ENCODE measurements around the gene SLC8A1. TPM values are rescaled to one million over a fixed set of nuclear protein-coding genes. Genes with fewer than 3 reads are reported as not detected.

The SLC8A1 gene
- total RNA-seq, 1 donor from 2014 or later, result 34.8 TPM

DNA sequence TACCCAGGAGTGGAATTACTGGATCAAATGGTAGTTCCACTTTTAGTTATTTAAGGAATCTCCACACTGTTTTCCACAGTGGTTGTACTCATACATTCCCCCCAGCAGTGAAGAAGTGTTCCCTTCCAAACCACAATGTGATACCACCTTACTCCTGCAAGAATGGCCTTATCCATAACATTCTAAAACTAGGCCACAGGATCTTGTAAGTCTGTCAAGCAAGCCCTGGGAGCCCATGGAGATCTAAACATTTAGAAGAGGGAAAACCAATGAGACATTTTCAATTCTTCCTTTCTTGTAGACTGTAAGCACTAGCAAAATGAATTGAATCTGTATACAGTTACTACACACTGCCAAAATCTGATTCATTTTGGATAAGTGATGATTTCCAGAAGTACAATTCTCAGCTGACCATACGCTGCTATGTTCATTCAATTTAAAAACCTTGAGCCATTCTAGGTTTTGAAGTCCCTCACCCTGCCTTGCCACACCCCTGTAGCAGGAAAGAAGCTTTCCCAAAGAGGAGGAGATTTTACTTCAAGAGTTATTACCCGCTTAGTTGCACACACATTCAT, 149.1 kb downstream of the SLC8A1 start:
- no peaks in the 10 kb centered on the region for H3K9me3 ChIP-seq (ENCODE audit: insufficient read depth, low read depth, low read length)
- TF ChIP-seq, protein P1, sequence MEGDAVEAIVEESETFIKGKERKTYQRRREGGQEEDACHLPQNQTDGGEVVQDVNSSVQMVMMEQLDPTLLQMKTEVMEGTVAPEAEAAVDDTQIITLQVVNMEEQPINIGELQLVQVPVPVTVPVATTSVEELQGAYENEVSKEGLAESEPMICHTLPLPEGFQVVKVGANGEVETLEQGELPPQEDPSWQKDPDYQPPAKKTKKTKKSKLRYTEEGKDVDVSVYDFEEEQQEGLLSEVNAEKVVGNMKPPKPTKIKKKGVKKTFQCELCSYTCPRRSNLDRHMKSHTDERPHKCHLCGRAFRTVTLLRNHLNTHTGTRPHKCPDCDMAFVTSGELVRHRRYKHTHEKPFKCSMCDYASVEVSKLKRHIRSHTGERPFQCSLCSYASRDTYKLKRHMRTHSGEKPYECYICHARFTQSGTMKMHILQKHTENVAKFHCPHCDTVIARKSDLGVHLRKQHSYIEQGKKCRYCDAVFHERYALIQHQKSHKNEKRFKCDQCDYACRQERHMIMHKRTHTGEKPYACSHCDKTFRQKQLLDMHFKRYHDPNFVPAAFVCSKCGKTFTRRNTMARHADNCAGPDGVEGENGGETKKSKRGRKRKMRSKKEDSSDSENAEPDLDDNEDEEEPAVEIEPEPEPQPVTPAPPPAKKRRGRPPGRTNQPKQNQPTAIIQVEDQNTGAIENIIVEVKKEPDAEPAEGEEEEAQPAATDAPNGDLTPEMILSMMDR (IDR thresholded peaks at IDR 0.05; ENCODE audit: insufficient read depth, low read depth, low read length), result no peak
- no peak for TF ChIP-seq EZH2 (IDR thresholded peaks at IDR 0.05; ENCODE audit: insufficient read depth, low read length)
- no peaks in the 10 kb centered on the region for H3K36me3 ChIP-seq (ENCODE audit: insufficient read depth, low read length)
- no peak overlapping the region for H3K27ac ChIP-seq (ENCODE audit: low read depth, low read length)
- FAIRE-seq, result peak; percentile 13
- H3K79me2 ChIP-seq (ENCODE audit: insufficient read depth, low read length), result no peaks in the 10 kb centered on the region
- H3K4me3 Mint-ChIP-seq (ENCODE audit: unreplicated experiment), result no peak overlapping the region
- H3K9ac ChIP-seq (ENCODE audit: low read length), result no peak overlapping the region
- H3K4me1 Mint-ChIP-seq (ENCODE audit: low read depth, unreplicated experiment), result peaks cover 31% of the 10 kb centered on the region
- no peaks in the 10 kb centered on the region for H3K36me3 Mint-ChIP-seq (ENCODE audit: low read depth, unreplicated experiment)
- H3K4me1 ChIP-seq (ENCODE audit: insufficient read depth, low read length), result no peaks in the 10 kb centered on the region
- no peaks in the 10 kb centered on the region for H4K20me1 ChIP-seq (ENCODE audit: insufficient read depth, low read length)
- no peak overlapping the region for H3K4me3 ChIP-seq (ENCODE audit: insufficient read depth, low read depth, low read length)
- H3K27me3 ChIP-seq (ENCODE audit: insufficient read depth, low read length), result no peaks in the 10 kb centered on the region
- H3K27me3 Mint-ChIP-seq (ENCODE audit: low read depth, unreplicated experiment), result no peaks in the 10 kb centered on the region
- no peak overlapping the region for H2AFZ ChIP-seq (ENCODE audit: low read depth, low read length)
- H3K9me3 Mint-ChIP-seq (ENCODE audit: unreplicated experiment), result no peaks in the 10 kb centered on the region
- peak overlapping the region; percentile 69 for H3K27ac Mint-ChIP-seq (ENCODE audit: unreplicated experiment)
- H3K4me2 ChIP-seq (ENCODE audit: low read length), result no peak overlapping the region
- peak; percentile 70 for DNase-seq (ENCODE audit: low read depth)

DNA sequence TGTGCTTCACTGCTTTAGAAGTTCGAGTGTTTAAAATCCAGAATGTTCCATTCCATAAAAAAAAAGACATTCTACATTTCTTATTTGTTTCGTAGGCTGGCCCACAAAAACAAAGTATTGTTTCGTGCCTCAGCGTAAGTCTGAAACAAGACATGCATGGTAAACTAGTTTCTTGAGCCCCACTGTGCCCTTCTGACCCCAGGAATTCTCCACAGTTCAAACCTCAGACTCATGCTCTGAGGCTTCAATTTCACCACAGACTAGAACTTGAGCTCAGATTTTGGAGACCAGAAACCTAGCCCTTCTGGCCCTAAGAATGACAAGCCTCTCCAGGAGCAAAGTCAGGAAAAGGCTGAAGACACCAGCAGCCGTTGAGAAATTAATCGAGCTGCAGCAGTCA, 151.5 kb downstream of the SLC8A1 start:
- TF ChIP-seq, protein P1 (IDR thresholded peaks at IDR 0.05; ENCODE audit: insufficient read depth, low read depth, low read length), result no peak
- Histone ChIP-seq H3K4me3 (ENCODE audit: insufficient read depth, low read depth, low read length) (no peak overlapping the region), H3K27me3 (ENCODE audit: insufficient read depth, low read length) (no peaks in the 10 kb centered on the region), H3K36me3 (ENCODE audit: insufficient read depth, low read length) (no peaks in the 10 kb centered on the region), H3K4me1 (ENCODE audit: insufficient read depth, low read length) (no peaks in the 10 kb centered on the region), H3K27ac (ENCODE audit: low read depth, low read length) (no peak overlapping the region), H3K79me2 (ENCODE audit: insufficient read depth, low read length) (no peaks in the 10 kb centered on the region), H3K9me3 (ENCODE audit: insufficient read depth, low read depth, low read length) (no peaks in the 10 kb centered on the region), H2AFZ (ENCODE audit: low read depth, low read length) (no peak overlapping the region), H4K20me1 (ENCODE audit: insufficient read depth, low read length) (no peaks in the 10 kb centered on the region), H3K4me2 (ENCODE audit: low read length) (no peak overlapping the region), H3K9ac (ENCODE audit: low read length) (no peak overlapping the region)
- H3K27me3 Mint-ChIP-seq (ENCODE audit: low read depth, unreplicated experiment), result no peaks in the 10 kb centered on the region
- no peaks in the 10 kb centered on the region for H3K36me3 Mint-ChIP-seq (ENCODE audit: low read depth, unreplicated experiment)
- H3K4me1 Mint-ChIP-seq (ENCODE audit: low read depth, unreplicated experiment), result peaks cover 31% of the 10 kb centered on the region
- H3K9me3 Mint-ChIP-seq (ENCODE audit: unreplicated experiment), result no peaks in the 10 kb centered on the region
- FAIRE-seq, result no peak
- H3K4me3 Mint-ChIP-seq (ENCODE audit: unreplicated experiment), result no peak overlapping the region
- no peak for DNase-seq (ENCODE audit: low read depth)
- no peak overlapping the region for H3K27ac Mint-ChIP-seq (ENCODE audit: unreplicated experiment)

DNA sequence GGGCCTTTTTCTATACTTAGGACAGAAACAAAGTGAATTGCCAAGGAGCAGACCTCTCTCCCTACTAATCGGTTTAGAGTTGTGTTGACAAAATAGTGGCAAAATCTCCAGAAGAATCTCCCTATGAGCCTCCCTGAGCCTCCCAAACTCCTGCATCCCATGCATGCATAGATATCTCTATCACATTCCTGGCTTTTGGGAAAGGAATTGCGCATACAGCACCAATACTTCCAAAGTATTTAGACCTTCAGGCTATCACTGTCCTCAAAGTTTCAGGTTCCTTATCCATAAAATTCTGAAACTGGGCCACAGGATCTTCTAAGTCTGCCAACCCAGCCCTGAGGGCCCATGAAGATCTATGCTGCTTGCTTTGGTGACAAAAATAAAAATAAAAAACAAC, 152.1 kb downstream of the SLC8A1 start:
- Histone ChIP-seq H3K9ac (ENCODE audit: low read length) (no peak overlapping the region), H3K9me3 (ENCODE audit: insufficient read depth, low read depth, low read length) (no peaks in the 10 kb centered on the region), H3K4me2 (ENCODE audit: low read length) (no peak overlapping the region), H3K4me1 (ENCODE audit: insufficient read depth, low read length) (no peaks in the 10 kb centered on the region), H3K27me3 (ENCODE audit: insufficient read depth, low read length) (no peaks in the 10 kb centered on the region), H3K4me3 (ENCODE audit: insufficient read depth, low read depth, low read length) (no peak overlapping the region), H3K36me3 (ENCODE audit: insufficient read depth, low read length) (no peaks in the 10 kb centered on the region), H4K20me1 (ENCODE audit: insufficient read depth, low read length) (no peaks in the 10 kb centered on the region), H3K27ac (ENCODE audit: low read depth, low read length) (no peak overlapping the region), H3K79me2 (ENCODE audit: insufficient read depth, low read length) (no peaks in the 10 kb centered on the region), H2AFZ (ENCODE audit: low read depth, low read length) (no peak overlapping the region)
- peaks cover 31% of the 10 kb centered on the region for H3K4me1 Mint-ChIP-seq (ENCODE audit: low read depth, unreplicated experiment)
- H3K4me3 Mint-ChIP-seq (ENCODE audit: unreplicated experiment), result no peak overlapping the region
- H3K36me3 Mint-ChIP-seq (ENCODE audit: low read depth, unreplicated experiment), result no peaks in the 10 kb centered on the region
- no peak overlapping the region for H3K27ac Mint-ChIP-seq (ENCODE audit: unreplicated experiment)
- FAIRE-seq (no peak), DNase-seq (ENCODE audit: low read depth) (no peak)
- TF ChIP-seq, protein P1 (IDR thresholded peaks at IDR 0.05; ENCODE audit: insufficient read depth, low read depth, low read length), result no peak
- no peak for TF ChIP-seq EZH2 (IDR thresholded peaks at IDR 0.05; ENCODE audit: insufficient read depth, low read length)
- H3K27me3 Mint-ChIP-seq (ENCODE audit: low read depth, unreplicated experiment), result no peaks in the 10 kb centered on the region
- H3K9me3 Mint-ChIP-seq (ENCODE audit: unreplicated experiment), result no peaks in the 10 kb centered on the region

Data from astrocyte (in vitro differentiated cells and primary cell).